ENCODE data around the gene TRABD2B.

Gene TRABD2B

DNA sequence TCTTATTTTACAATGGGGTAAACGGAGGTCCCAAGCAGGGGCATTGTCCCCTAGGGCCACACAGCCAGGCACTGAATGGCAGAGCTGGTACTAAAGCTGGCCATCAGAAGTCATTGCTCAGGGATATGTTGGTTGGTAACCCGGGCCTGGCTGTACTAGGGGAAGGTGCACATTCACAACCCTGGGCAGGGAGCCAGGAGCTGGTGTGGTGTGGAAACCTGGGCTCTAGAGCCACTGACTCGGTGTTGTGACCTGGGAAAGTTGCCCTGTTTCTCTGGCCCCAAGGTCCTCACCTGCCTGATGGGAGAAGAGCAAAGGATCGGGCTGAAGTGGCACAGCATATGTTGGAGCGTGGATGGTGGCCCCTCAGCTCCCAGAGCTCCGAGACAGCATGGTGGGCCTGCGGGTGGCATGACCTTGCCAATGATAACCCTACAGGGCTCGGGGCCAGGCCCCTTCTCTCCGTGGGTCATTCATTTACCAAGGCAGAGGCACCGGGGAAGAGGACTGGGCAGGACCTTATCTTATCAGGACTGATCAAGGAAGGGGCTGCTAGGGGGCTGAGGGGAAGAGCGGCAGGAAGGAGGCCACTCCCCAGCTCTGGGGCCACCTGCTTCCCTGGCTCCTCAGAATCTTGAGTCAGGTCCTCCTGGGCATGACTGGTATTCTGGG is 274.1 kb downstream of the TRABD2B start:
- H3K4me3 ChIP-seq (ENCODE audit: low read length) = no peak overlapping the region
- no peak for DNase-seq (ENCODE audit: low read depth)
- TF ChIP-seq, protein P1, sequence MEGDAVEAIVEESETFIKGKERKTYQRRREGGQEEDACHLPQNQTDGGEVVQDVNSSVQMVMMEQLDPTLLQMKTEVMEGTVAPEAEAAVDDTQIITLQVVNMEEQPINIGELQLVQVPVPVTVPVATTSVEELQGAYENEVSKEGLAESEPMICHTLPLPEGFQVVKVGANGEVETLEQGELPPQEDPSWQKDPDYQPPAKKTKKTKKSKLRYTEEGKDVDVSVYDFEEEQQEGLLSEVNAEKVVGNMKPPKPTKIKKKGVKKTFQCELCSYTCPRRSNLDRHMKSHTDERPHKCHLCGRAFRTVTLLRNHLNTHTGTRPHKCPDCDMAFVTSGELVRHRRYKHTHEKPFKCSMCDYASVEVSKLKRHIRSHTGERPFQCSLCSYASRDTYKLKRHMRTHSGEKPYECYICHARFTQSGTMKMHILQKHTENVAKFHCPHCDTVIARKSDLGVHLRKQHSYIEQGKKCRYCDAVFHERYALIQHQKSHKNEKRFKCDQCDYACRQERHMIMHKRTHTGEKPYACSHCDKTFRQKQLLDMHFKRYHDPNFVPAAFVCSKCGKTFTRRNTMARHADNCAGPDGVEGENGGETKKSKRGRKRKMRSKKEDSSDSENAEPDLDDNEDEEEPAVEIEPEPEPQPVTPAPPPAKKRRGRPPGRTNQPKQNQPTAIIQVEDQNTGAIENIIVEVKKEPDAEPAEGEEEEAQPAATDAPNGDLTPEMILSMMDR (IDR thresholded peaks at IDR 0.05; ENCODE audit: insufficient read depth, low read depth, low read length, missing control alignments) = no peak

DNA sequence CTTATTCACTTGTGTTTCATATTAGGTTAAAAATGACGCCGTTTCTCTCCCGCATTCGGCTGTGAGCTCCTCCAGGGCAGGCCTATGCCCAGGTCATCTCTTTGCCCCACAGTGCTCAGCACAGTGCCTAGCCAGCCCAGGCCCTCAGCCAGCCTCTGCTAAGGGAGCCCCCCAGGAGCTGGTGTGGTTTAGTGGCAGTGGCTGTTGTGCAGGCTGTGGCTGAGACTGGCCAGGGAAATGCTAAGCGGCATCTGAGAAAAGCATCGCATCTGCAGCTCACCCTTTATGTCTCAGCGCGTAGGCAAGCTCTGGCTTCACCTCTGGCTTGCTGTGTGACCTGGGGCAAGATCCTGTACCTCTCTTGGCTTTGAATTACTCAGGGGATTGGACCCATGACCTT is 275.1 kb downstream of the TRABD2B start:
- H3K4me3 ChIP-seq (ENCODE audit: low read length) = no peak overlapping the region
- TF ChIP-seq, protein P1 (IDR thresholded peaks at IDR 0.05; ENCODE audit: insufficient read depth, low read depth, low read length, missing control alignments) = no peak

DNA sequence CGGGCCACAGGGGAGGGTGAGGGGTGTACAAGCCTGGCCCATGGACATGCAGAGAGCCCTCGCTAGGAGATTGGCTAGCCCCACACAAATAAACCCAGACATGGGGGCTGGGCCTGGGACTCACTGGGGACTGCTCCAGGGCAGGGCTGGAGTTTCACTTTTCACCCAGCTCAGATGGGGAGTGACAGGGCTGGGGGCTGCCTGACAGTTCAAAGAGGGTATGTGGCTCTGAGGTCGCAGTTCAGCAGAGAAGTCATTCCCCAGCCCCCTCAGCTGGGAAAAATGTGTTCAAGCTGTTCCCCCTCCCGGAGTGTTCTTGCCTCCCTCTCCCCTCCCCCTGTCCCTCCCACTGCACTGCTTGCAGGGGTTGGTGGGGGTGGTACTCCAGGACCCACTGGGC is 277.1 kb downstream of the TRABD2B start:
- no peak overlapping the region for H3K4me3 ChIP-seq (ENCODE audit: low read length)
- TF ChIP-seq, protein P1 (IDR thresholded peaks at IDR 0.05; ENCODE audit: insufficient read depth, low read depth, low read length, missing control alignments) = no peak
- DNase-seq (ENCODE audit: low read depth) = no peak

More for the DNA sequence above, 275.1 kb downstream of the TRABD2B start:
- no peak for DNase-seq (ENCODE audit: low read depth)

DNA sequence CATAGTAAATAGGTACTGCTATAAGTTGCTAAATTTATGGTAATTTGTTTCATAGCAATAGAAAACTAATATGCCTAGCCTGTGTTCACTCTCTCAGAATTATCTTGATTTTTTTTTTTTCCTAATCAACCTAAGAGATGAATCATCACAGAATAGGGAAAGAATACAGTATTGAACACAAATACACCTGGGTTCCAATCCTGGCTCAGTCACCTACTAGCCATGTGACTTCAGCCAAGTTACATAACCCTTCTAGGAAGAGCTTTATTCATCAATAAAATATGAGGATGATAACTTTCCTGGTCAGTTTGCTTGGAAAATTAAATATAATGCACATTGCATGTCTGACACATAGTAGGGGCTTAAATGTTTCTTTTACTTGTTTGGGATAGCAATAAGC is 279.8 kb downstream of the TRABD2B start:
- no peak overlapping the region for H3K4me3 ChIP-seq (ENCODE audit: low read length)
- no peak for DNase-seq (ENCODE audit: low read depth)
- TF ChIP-seq, protein P1 (IDR thresholded peaks at IDR 0.05; ENCODE audit: insufficient read depth, low read depth, low read length, missing control alignments) = no peak

DNA sequence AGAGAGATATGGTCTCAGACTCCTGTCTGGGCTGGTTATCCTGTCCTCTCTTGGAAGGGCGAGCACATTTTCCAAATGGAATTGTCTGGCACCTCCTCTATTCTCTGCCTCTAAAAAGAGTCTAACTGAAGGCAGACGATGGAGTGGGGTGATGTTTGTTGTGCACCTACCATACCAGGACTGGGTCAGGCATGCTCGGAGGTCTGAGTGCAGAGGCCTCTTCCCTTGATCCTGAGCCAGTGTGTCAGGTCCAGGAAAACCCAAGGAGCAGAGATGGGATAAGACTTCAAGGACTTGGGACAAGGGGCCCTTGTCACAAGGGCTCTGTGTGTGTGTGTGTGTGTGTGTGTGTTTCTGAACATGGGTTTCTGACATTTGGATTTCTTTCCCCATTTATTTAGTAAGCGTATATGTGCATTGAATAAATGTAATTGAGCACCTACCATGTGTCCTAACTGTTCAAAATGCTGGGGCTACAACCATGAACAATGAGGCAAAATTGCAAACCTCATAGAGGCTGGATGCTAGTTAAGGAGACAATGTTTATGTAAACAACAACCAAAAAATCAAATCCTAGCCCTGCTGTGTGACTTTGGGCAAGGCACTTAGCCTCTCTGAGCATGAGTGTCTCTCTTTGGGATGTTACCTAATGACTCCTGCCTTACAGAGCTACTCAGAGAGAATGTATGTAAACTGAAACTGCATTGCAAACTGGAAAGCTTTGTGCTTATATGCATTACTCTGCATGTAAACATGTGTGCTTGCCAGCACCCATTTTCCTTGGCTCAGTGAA is 283.0 kb downstream of the TRABD2B start:
- no peak overlapping the region for H3K4me3 ChIP-seq (ENCODE audit: low read length)
- TF ChIP-seq, protein P1 (IDR thresholded peaks at IDR 0.05; ENCODE audit: insufficient read depth, low read depth, low read length, missing control alignments) = no peak
- DNase-seq (ENCODE audit: low read depth) = no peak

DNA sequence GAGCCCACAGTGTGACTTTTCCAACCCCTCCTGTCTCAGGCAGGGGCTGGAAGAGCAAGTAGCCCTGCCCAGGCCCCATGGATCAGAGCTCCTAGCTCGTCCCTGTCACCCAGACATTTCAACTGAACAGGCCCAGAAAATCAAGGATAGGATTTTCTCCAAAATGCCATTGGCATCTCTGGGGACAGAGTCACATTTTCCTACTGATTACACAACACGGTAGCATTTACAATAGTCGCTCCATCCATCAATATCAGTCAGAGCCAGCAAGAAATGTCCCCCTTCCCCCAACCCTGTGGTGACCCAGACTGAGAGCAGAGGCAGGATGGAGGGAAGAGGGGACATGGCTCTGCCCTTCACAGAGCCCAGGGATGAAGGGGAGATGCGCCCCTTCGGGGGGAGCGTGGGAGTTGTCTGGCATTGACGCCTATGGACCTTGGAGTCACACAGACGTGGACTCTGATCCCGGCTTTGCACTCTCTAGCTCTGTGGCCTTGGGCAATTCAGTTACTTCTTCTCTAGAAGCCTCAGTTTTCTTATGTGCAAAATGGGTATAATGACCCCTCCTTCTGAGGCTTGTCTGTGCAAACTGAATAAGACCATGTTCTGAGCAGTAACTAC is 283.7 kb downstream of the TRABD2B start:
- no peak for DNase-seq (ENCODE audit: low read depth)
- TF ChIP-seq, protein P1 (IDR thresholded peaks at IDR 0.05; ENCODE audit: insufficient read depth, low read depth, low read length, missing control alignments) = no peak
- no peak overlapping the region for H3K4me3 ChIP-seq (ENCODE audit: low read length)
